ENCODE measurements around the gene PAFAH1B1. TPM values are rescaled to one million over a fixed set of nuclear protein-coding genes. Genes with fewer than 3 reads are reported as not detected.

The PAFAH1B1 gene
- total RNA-seq, 4 donors from 2014 or later, result 24.1 to 145 (median 98.8) TPM

DNA sequence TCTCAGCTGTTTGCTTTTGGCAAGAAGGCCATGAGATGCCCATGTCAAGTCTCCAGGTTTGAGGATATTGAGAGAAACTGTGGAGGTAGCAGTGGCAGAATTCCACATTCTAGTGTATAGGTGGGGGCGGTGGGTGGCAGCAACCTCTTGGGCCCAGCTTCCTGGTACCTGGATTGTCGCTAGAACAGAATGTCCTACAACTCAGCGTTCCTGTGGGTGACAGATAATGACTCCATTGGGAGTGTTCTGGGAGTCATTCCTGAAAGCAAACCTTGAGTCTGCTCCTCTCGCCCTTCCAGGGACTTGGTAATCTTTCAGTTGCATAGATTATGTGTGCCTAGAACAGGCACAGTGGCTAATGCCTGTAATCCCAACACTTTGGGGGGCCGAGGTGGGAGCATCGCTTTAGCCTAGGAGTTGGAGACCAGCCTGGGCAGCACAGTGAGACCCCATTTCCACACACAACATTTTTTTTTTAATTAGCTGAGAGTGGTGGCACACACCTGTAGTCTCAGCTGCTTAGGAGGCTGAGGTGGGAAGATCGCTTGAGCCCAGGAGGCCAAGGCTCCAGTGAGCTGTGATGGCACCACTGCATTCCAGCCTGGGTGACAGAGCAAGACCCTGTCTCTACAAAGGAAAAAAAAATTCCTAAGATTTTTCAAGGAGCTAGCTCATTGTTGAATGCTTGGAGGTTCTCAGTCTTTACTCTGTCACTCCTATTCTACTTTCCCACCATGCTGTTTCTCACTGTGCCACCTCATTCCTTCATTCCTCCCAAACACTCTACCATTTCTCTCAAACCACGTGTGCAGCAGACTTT lies 43.9 kb upstream of the PAFAH1B1 start:
- Histone ChIP-seq H3K27ac (no peak overlapping the region), H3K27me3 (peaks cover 5% of the 10 kb centered on the region), H3K9me3 (no peaks in the 10 kb centered on the region), H3K4me3 (no peak overlapping the region), H3K36me3 (no peaks in the 10 kb centered on the region), H3K4me1 (no peaks in the 10 kb centered on the region)
- no peak for DNase-seq
- TF ChIP-seq POLR2AphosphoS5 (IDR thresholded peaks at IDR 0.05) (no peak), EP300 (IDR thresholded peaks at IDR 0.05; ENCODE audit: low read depth) (no peak), POLR2A (IDR thresholded peaks at IDR 0.05) (no peak)
- TF ChIP-seq, protein P1, sequence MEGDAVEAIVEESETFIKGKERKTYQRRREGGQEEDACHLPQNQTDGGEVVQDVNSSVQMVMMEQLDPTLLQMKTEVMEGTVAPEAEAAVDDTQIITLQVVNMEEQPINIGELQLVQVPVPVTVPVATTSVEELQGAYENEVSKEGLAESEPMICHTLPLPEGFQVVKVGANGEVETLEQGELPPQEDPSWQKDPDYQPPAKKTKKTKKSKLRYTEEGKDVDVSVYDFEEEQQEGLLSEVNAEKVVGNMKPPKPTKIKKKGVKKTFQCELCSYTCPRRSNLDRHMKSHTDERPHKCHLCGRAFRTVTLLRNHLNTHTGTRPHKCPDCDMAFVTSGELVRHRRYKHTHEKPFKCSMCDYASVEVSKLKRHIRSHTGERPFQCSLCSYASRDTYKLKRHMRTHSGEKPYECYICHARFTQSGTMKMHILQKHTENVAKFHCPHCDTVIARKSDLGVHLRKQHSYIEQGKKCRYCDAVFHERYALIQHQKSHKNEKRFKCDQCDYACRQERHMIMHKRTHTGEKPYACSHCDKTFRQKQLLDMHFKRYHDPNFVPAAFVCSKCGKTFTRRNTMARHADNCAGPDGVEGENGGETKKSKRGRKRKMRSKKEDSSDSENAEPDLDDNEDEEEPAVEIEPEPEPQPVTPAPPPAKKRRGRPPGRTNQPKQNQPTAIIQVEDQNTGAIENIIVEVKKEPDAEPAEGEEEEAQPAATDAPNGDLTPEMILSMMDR (IDR thresholded peaks at IDR 0.05), result no peak
- intact Hi-C loops (cut with DNase I; ENCODE audit: low total_unique reads) (no loop called here), in situ Hi-C loops (cut with MboI; ENCODE audit: low pct_ligation_motif_present in 1 of 4, low pct_unique_long_range_greater_than_20kb in 1 of 4, low sequenced_read_pairs in 3 of 4) (no loop called here)
- 84 to 90% methylated on average over 2 to 8 of the region's 8 CpGs for WGBS, 2 donors (ENCODE audit: low coverage in 1 of 2)

DNA sequence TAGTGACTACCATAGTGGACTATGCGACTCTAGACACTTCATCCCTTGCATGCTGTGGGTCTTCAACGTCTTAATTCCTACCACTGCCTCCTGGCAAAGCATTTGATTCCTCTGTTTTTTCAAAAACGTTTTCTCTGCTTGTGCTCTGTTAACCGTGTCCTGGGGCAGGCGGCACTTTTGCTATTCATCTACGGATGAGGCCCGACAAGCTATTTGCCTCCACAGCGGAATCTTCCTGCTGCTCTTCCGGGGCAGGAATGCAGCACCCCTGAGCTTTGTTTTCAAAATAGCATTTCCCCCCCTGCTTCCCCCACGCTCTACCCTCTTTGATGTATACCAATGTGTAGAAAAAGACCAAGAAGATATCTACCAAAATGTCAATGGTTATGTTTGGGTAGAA lies 42.0 kb upstream of the PAFAH1B1 start:
- H3K36me3 ChIP-seq, result no peaks in the 10 kb centered on the region
- TF ChIP-seq, protein P1 (IDR thresholded peaks at IDR 0.05), result no peak
- no peak for TF ChIP-seq POLR2AphosphoS5 (IDR thresholded peaks at IDR 0.05)
- no peak for TF ChIP-seq EP300 (IDR thresholded peaks at IDR 0.05; ENCODE audit: low read depth)
- no peak for DNase-seq
- in situ Hi-C loops (cut with MboI; ENCODE audit: low pct_ligation_motif_present in 1 of 4, low pct_unique_long_range_greater_than_20kb in 1 of 4, low sequenced_read_pairs in 3 of 4), result no loop called here
- intact Hi-C loops (cut with DNase I; ENCODE audit: low total_unique reads), result no loop called here
- H3K27me3 ChIP-seq, result peaks cover 5% of the 10 kb centered on the region
- no peaks in the 10 kb centered on the region for H3K4me1 ChIP-seq
- no peak overlapping the region for H3K4me3 ChIP-seq
- no peaks in the 10 kb centered on the region for H3K9me3 ChIP-seq
- H3K27ac ChIP-seq, result no peak overlapping the region
- WGBS, 2 donors (ENCODE audit: low coverage in 1 of 2), result 58 to 60% methylated on average over 10 of the region's 10 CpGs

DNA sequence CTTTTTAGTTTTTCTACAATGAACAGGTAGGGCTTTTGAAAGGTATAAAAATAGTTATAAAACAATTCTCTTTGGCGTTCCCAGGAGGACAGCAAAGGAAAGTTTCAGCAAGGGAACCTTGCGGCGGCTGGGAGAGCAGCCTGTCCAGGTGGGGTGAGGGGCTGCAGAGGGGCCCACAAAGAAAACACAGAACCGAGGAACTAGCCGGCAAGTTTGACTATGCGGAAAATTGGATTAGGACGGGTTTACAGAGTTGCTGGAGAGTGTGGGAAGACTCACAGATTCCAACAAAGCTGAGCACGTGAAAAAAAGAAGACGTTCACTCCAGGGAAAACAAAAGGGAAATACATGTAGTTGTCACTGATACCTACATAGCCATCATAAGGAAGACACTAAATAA lies 41.5 kb upstream of the PAFAH1B1 start:
- Histone ChIP-seq H3K9me3 (no peaks in the 10 kb centered on the region), H3K36me3 (no peaks in the 10 kb centered on the region), H3K27me3 (peaks cover 5% of the 10 kb centered on the region), H3K4me3 (no peak overlapping the region), H3K4me1 (no peaks in the 10 kb centered on the region), H3K27ac (no peak overlapping the region)
- no peak for TF ChIP-seq EP300 (IDR thresholded peaks at IDR 0.05; ENCODE audit: low read depth)
- no peak for TF ChIP-seq POLR2A (IDR thresholded peaks at IDR 0.05)
- TF ChIP-seq POLR2AphosphoS5 (IDR thresholded peaks at IDR 0.05), result no peak
- TF ChIP-seq, protein P1 (IDR thresholded peaks at IDR 0.05), result no peak
- intact Hi-C loops (cut with DNase I; ENCODE audit: low total_unique reads), result no loop called here
- in situ Hi-C loops (cut with MboI; ENCODE audit: low pct_ligation_motif_present in 1 of 4, low pct_unique_long_range_greater_than_20kb in 1 of 4, low sequenced_read_pairs in 3 of 4), result no loop called here
- WGBS, 2 donors (ENCODE audit: low coverage in 1 of 2), result 58 to 68% methylated on average over 3 to 9 of the region's 9 CpGs
- DNase-seq, result no peak

DNA sequence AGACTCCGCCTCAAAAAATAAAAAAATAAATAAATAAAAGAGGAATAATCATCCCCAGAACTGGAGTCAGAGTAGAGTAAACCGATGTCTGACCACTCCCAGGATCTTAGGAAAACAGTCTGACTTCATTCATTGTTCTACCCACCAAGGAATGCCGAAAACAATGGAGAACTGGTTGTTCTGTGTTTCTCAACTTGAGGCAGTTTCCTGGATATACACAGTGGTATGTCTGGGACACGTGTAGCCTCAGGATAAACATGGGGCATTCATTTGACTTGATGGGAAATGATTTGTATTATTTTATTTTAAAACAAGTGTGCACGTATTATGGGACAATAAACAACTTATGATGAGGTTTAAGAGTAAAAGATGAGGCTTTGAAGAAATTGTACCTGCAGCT lies 32.8 kb upstream of the PAFAH1B1 start:
- H3K27ac ChIP-seq, result no peak overlapping the region
- WGBS, 2 donors (ENCODE audit: low coverage in 1 of 2), result 86 to 87% methylated on average over 4 to 5 of the region's 5 CpGs
- intact Hi-C loops (cut with DNase I; ENCODE audit: low total_unique reads) (no loop called here), in situ Hi-C loops (cut with MboI; ENCODE audit: low pct_ligation_motif_present in 1 of 4, low pct_unique_long_range_greater_than_20kb in 1 of 4, low sequenced_read_pairs in 3 of 4) (no loop called here)
- peaks cover 0 to 2% of the 10 kb centered on the region in 2 donors for H3K9me3 ChIP-seq
- no peaks in the 10 kb centered on the region for H3K27me3 ChIP-seq
- peaks cover 0 to 3% (median 0%) of the 10 kb centered on the region in 4 donors for H3K4me1 ChIP-seq
- DNase-seq, result no peak
- TF ChIP-seq EP300 (IDR thresholded peaks at IDR 0.05; ENCODE audit: low read depth) (no peak), POLR2AphosphoS5 (IDR thresholded peaks at IDR 0.05) (no peak), POLR2A (IDR thresholded peaks at IDR 0.05) (no peak)
- TF ChIP-seq, protein P1 (IDR thresholded peaks at IDR 0.05), result no peak
- H3K4me3 ChIP-seq, result no peak overlapping the region
- H3K36me3 ChIP-seq, result no peaks in the 10 kb centered on the region

All from transverse colon (tissue), 4 donors.